HG03378 (cell line): ENCODE measurements around the gene POU6F2.
"Not testable (repeated sequence)": the region's sequence is repeated elsewhere in the genome, so short reads cannot be mapped to it uniquely, and the experiment has no call there.

Experiments used
- ATAC-seq: cut with Tn5 transposase; IDR thresholded peaks from one replicate; pipeline ENCODE4 v1.9.1; 2021; ENCODE audit warnings: mild to moderate bottlenecking, moderate library complexity; ENCODE audit not compliant: unreplicated experiment

The POU6F2 gene

DNA sequence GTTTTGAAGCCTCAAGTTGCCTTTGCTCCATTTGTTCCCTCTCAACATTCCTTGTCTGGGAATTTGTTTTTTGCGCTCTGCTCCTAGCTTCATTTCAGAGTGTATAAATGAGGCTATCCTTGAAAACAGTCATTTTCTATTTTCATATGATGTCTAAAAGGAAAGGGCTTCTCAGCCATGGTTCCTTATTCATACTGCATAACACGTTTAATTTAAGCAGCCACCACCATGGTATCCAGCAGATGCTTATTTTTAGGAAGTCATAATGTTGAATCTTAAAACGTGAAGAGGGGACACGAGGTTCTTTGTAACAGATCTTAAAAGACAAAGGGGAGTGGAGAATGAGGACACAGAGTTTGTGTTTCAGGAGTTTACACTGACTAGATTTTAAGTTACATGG is 14.5 kb downstream of the POU6F2 start:
- no peak for ATAC-seq

DNA sequence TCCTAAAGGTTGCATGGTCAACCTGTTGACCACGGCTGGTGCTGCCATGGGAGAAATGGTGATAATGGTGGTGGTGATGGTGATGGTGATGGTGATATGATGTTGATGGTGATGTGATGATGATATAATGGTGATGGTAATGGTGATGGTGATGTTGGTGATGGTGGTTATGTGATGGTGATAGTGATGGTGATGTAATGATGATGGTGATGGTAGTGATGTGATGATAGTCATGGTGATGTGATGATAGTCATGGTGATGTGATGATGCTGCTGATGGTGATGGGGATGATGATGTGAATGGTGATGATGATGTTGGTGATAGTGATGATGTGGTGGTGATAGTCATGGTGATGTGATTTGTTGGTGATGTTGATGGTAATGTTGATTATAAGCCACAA is 23.9 kb downstream of the POU6F2 start:
- ATAC-seq: no peak

DNA sequence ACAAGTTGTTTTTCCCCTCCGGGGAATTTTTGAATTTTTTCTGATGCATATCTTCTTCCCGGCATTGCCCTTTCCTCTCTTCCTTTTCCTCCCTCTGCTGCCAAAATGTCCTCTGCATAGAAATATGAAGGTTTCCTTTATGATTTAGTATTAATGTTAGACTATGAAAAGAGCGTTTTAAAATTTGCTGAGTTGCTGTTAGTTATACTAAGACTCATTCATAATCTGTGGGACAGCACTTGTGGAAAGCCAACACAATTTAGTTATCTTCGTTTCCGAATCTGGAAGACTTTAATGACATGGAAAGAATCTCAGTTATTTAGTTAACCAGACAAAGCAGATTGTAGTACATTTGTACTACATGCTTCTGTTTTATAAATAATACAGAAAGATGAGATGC is 25.0 kb downstream of the POU6F2 start:
- ATAC-seq: no peak

DNA sequence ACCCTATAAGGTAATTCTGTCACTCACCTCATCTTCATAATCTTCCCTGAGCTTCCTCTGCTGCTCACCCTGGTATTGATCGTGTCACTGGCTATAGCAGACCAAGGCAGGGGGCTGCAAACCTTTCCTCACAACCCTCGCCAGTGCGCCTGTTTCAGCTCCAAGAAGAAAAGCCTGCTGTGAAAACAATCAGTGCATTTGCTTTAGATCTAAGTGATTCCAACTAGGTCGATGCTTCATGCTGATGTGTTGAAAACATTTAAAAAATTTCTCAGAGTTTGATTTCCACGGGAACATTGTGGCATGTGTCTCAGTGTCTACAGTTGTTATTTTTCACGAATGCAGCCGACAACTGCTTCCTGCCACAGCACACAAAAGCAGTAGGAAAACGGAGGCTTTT is 27.3 kb downstream of the POU6F2 start:
- no peak for ATAC-seq

DNA sequence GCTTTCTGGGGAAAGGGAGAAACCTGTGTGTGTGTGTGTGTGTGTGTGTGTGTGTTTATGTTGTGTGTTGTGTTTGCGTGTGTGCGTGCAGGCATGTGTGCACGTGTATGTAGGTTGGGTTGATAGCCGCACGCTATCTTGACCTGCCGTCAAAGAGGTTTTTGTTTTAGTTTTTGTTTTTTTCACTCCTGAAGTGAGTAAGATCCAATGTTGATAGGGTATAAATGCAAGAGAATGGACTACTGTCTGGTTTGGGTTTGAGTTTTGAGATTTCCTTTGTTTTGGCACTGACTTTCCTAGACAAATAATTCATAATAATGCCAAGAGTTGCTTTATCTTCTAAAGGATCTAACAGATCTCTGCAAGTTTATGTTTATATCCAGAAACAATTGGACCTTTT is 27.8 kb downstream of the POU6F2 start:
- ATAC-seq: no peak

DNA sequence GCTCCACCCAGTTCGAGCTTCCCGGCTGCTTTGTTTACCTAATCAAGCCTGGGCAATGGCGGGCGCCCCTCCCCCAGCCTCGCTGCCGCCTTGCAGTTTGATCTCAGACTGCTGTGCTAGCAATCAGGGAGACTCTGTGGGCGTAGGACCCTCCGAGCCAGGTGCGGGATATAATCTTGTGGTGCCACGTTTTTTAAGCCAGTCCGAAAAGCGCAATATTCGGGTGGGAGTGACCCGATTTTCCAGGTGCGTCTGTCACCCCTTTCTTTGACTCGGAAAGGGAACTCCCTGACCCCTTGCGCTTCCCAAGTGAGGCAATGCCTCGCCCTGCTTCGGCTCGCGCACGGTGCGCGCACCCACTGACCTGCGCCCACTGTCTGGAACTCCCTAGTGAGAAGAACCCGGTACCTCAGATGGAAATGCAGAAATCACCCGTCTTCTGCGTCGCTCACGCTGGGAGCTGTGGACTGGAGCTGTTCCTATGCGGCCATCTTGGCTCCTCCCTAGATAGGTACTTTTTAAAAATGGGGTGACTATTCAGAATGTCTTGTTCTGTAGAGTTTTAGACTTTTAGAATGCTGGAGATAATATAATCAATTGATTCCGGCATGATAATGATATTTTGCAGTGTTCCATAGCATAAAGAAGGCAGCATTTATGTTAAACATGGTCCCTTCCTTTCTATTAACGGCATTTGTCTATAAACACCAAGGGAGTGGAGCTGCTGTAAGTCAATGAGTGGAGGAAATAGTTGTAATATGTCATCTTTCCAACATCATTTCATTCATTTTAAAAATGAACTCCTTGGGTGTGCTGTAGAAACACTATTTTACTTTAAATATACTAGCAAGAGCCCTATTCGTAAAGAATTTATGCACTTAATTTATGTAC is 35.6 kb downstream of the POU6F2 start:
- ATAC-seq: not testable (repeated sequence)

DNA sequence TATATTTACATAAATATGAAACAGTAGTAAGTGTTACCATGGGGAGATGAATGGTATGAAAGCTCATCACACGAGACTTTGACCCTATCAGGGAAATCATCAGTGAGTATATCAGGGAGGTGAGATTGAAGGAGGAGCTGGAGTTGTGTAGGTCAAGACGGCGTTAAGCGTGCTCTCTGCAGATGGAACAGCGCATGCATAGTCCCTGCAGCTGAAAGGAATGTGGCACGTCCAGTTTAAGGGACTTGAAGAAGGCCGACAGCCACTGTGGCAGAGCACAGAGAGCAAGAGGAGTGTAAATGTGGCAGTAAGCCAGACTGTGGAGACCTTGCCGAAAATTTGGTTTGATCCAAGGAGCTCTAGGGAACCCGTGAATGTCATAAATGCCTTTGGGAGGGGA is 38.9 kb downstream of the POU6F2 start:
- ATAC-seq: no peak

- ATAC-seq: no peak
These were observed 39.7 kb downstream of the POU6F2 start for GRCh38 chr7:39017369-39017915.

GRCh38 chr7:39022796-39023195 is 45.1 kb downstream of the POU6F2 start:
- ATAC-seq: no peak

DNA sequence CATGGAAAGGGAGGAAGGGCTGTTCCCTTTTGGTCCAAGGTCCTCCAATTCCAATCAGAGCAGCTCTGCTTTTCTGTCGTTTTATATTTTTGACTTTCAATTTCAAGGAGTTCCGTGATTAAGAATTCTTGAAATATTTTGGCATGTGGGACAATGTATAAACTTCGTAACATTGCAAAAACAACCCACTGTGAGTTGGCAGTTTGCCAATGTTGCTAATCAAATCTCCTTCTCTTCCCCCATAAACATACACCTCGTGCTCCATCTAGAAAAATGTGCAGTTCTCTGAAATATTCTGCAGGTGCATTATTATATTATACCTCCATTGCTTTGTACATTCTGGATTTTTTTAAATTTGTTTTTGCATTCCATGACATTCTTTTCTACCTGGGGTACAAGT is 49.8 kb downstream of the POU6F2 start:
- ATAC-seq: no peak

DNA sequence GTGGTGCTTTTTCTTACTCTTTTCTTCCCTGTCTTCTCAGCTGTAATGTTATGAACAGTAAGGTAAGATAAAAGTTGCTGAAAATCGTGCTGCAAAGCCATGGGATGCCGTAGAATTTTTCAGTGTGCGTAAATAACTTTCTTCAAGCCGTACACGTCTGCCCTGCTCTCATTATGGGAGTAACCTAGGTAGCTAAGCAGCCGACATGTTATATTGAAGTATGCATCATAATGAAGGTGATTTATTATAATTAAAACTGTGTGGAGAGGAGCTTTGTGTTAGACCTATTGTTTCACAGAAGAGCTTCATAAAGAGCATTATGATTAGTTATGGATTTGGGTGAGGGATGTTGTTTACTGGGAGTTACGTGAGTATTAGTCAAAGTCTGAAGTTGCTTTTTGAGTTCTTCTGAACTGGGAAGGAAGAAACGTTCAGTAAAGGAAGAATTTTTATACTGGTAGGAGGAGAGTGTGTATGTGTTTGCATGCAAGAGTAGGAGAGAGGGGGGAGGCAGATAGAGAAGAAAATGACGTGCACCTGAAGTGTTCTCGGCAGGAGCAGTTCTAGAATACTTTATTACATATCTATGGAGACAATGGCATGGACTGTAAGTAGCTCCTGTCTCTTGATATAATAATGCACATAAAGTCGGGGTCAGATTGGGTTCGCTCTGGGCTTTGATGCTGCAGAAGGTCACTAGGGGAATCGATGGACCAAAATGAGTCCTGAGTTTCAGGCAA is 56.3 kb downstream of the POU6F2 start:
- ATAC-seq: no peak

DNA sequence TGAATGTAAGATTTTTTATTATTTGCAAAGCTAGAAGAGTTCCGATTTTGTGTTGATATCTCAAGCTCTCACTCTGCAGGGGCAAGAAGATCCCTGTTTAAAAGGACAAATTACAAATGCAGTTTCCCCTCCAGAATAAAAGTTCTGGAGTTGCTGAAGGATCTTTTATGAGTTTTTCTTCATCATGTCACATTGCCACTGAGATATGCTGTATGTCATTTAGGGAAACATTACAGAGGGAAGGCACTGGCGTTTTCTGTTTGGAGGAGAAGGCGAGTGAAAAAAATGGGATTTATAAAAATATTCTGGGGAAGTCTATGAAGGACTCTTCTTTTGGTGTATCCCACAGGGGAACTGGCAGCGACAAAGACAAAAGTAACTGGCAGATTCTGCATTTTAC is 57.4 kb downstream of the POU6F2 start:
- ATAC-seq: no peak

DNA sequence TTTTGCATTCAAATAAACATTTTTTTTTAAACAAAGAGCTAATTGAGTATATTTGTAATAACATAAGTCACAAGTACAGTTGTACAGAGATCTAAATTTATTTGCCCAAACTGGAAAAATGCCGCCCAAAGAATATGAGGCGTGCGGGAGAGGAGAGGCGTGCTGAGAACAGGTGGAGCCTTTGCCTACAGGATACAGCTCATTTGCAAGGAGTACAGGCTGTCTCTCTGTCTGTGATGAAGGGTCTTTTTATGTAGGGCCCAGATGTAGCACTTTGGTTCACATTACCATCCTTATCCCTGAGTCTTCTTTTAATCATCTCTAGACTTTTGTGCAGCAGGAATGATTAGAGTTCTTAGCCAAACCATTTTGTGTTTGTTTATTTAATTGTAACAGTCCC is 58.2 kb downstream of the POU6F2 start:
- no peak for ATAC-seq

GRCh38 chr7:39042670-39043069 is 65.0 kb downstream of the POU6F2 start:
- no peak for ATAC-seq

GRCh38 chr7:39043531-39043930 is 65.8 kb downstream of the POU6F2 start:
- no peak for ATAC-seq

- no peak for ATAC-seq
These were observed 66.8 kb downstream of the POU6F2 start for GRCh38 chr7:39044489-39044888.

DNA sequence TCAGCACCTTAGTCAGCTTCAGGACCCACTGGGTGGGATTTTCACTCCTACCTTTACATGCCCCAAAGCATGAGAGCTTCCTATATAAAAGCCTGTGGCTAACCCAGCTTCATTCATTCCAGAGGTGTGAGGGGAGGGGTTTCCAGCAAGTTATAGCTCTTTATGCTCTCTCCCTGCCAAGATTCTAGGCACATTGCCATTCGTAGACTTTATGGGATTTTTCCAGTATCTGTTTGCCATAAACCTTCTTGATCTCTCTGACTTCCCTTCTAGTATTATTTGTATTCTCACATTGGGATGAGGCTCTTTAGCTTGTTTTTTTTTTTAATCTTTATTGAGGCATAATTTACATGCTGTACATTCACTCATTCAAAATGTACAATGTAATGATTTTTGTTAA is 67.5 kb downstream of the POU6F2 start:
- ATAC-seq: no peak

- ATAC-seq: no peak
These were observed 73.6 kb downstream of the POU6F2 start for GRCh38 chr7:39051279-39051678.

GRCh38 chr7:39051707-39052106 is 74.0 kb downstream of the POU6F2 start:
- no peak for ATAC-seq

DNA sequence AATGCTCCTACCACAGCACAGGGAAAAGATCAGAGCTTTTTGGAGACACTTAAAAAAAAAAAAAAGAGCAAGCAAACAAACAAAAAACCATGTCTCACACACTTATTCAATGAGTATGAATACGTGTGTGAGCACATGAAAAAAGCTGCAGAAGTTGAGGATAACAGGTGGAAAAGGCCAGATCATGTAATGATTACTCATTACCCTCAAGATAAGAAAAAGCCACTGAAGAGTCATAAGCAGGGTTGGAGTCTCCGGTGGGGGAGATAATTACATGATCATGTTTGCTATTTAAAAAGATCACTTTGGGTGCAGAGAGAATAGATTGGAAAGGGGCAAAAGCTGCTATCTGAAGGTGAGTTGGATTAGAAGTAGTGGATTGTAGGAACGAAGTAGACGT is 77.0 kb downstream of the POU6F2 start:
- no peak for ATAC-seq

DNA sequence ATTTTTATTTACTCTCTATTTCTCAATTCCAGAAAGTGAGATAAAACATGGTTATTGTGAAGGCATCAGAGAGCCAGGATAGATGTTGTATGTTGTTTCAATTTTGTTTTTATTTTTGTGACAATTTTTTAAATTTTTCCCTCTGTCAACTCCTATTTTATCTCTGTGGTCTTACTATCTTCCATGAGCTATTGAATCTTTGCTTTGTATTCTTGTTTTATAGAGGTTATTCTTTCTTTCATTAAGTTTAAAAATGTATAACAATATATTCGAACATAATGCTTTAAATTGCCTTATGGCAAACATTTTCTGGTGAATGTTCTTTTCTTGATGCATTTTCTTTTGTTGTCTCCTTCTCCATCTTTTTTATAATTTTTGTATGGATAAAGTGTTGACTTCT is 78.4 kb downstream of the POU6F2 start:
- ATAC-seq: no peak

DNA sequence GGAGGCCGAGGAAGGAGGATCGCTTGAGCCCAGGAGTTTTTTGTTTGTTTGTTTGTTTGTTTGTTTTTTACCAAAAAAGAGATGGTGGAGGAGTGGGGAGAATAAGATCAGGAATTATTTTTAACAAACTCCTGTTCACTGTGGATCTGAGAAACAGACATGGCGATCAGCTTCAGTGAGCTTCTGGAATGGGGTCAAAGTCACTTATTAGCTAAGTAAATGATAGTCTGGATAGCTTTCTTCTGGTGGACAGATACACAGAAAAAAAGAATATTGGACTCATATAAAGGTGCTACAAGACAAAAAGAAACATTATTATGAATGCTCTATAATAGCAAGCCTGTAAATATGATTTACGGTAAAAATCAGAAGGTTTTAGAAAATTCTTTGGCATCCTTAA is 85.1 kb downstream of the POU6F2 start:
- no peak for ATAC-seq
